Stimulated activated naive CD8-positive, alpha-beta T cell treated with anti-CD3 and anti-CD28 coated beads, Interleukin-15, Interleukin-2, amounts not matched to agents 100 U/mL and 50 U/mL, for 24 hours (primary cell): ENCODE measurements around the gene TCP11X1.
"Not testable (repeated sequence)": the region's sequence is repeated elsewhere in the genome, so short reads cannot be mapped to it uniquely, and the experiment has no call there.

Source experiments
- ATAC-seq: fragments of 150-1000 bp; cut with Tn5 transposase; one replicate; pipeline ENCODE4 v1.10.0; 2021
- DNase-seq: peaks from one replicate; pipeline ENCODE4 v3.0.0; 2021

TCP11X1 gene

DNA sequence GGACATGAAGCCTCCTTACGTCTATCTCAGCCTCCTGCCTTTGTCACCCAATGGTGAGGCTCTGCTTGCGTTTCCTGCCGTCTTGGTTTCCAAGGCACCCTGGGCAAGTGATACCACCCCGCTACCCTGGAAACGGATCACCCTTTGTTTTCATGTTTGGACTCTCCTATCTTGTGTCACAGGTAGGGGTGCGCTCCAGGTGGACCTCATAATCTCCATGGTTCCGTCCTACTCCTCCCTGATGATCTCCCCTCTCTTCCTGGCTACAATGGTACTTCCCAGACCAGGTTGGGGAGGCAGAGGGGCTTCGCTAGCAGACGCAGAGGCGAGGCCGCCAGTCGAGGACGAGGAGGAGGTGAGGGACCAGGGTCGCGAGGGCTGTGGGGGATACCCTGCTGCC lies at the start of gene TCP11X1:
Gene TCP11X1 (plus strand): TSS at position 316 of the 400 bp plus-strand sequence.
- ATAC-seq, result not testable (repeated sequence)

DNA sequence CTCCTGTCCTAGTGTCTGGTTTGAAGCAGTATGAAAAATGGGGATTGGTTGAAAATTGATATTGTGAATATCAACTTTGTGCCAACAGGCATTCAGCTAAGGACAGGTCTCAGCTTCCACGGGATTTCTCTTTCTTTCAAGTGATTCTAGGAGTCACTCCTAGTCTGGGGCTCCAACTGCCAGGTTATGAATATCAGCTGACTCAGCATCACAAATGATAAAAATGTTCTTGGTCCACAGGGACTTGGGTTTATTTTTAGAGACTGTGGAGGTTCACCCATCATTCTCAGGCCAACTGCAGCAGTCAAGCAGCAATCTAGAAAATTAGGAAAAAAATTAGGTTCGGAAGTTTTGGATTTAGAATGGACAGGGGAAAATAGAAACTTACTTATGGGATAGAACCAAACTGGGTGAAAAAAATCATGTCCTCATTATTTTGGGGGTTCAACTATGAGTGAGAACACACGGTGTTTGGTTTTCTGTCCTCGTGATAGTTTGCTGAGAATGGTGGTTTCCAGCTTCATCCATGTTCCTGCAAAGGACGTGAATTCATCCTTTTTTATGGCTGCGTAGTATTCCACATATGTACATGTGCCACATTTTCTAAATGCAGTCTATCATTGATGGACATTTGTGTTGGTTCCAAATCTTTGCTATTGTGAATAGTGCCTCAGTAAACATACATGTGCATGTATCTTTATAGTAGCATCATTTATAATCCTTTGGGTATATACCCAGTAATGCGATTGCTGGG lies 29.0 kb upstream of the TCP11X1 start:
- DNase-seq, result no peak
- ATAC-seq, result no peak

More for the DNA sequence above, at the start of gene TCP11X1:
- not testable (repeated sequence) for DNase-seq

DNA sequence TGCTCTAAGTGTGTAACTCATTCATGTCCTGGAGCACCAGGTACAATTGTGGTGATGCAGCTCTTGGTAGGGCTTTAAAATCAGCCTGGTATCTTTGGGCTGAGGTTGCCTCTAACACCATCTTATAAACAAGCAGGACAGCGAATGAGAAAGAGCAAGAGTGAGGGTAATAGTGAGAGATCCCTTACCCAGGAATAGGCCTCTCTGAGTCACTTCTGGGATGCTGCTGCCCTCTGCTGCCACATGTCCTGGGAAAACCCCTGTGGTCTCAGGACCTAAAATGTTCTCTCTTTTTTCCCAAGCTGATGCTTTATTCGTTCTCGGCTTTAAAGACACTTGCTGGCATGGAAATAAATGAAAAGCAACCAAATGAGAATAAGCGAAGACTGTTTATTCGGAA lies 7.2 kb upstream of the TCP11X1 start:
- ATAC-seq, DNase-seq: not testable (repeated sequence)

DNA sequence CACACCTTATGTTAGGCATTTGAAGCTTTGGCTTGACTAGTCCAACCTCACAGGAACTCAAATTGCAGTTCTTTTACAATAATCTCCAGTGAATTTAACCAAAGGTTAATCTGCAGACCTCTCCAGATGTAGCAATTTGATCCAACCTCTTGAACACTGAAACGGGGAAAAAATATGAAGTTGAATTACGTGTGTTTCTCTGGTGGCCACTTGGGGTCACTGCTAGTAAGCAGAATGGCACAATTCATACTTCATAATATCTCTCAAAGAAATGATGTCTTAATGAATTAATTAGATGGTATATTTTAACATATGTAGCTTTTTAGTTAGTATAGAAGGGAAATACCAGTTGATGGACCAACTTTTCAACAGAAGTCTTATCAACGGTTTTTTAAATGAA lies 1.4 kb downstream of the TCP11X1 start:
- not testable (repeated sequence) for DNase-seq, ATAC-seq

DNA sequence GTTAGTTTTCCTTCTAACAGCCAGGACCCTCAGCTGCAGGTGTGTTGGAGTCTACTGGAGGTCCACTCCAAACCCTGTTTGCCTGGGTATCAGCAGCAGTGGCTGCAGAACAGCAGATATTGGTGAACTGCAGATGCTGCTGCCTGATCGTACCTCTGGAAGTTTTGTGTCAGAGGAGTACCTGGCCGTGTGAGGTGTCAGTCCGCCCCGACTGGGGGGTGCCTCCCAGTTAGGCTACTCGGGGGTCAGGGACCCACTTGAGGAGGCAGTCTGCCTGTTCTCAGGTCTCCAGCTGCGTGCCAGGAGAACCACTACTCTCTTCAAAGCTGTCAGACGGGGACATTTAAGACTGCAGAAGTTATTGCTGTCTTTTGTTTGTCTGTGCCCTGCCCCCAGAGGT lies 20.6 kb downstream of the TCP11X1 start:
- DNase-seq, ATAC-seq: not testable (repeated sequence)

DNA sequence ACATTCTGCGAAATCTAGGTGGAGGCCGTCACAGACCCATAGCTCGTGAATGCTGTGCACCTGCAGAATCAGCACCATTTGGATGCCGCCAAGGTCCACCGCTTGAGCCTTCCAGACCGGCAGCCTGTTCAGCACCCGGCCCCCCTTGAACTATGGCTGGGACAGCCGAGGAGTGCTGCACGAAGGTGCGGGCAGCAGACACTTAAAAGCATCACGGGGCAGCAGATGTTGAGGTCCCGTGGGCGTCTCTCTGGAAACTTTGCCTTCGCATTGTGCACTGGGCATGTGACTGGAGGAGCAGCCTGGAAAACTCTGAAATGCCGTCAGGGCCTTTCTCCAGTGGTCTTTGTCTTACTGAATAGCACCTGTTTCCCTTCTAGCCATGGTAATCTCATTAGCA lies 25.2 kb downstream of the TCP11X1 start:
- ATAC-seq, DNase-seq: not testable (repeated sequence)

DNA sequence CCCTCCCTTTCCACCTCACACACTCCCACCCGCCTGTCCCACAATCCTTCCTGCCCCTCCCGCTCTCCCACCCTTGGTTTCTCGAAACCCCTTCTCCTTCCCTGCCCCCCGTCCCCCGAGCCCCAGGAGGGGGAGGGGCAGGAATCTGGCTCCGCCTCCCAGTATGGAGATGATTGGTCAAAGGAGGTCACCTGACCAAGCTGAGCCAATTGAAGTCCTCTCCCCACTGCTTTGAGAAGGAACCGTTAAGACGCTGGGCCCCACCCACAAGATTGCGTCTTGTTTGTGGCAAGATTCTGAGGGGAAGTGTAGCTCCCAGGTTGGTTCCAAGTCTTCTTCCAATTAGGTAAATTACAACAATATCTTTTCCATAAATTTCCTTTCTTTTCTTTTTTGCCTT lies 31.8 kb downstream of the TCP11X1 start, which contains the start of gene NXF2:
Gene NXF2 (plus strand): TSS at position 275 of the 400 bp plus-strand sequence. CDS start 59,912 bp downstream, outside the sequence.
- not testable (repeated sequence) for DNase-seq, ATAC-seq

DNA sequence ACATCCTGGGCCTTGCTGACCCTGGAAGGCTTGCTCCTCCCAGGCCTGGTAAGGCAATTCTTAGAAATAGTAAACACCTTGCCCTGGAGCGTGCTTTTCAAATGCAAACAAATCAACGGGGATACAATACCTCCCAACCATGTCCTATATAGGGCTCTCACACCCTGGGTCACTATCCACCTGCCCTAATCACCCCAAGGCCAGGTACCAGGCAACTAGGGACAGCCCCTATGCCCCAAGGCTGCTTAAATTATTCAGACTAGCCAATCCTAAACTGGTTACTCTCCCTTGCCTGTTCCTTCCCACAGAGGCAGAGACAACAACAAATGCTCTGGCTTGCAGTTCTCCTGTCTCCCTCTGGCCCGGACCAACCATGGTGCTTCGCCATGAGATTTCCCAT lies 57.1 kb downstream of the TCP11X1 start:
- DNase-seq, ATAC-seq: not testable (repeated sequence)
